Left lobe of liver (tissue), 2 donors: Measurements from ENCODE around the gene PTX3. TPM values are rescaled to one million over a fixed set of nuclear protein-coding genes. Genes with fewer than 3 reads are reported as not detected.

Experiments used
- ATAC-seq: fragments of 200-7000 bp; cut with Tn5 transposase; one replicate; pipeline ENCODE4 v1.9.1; 2020; ENCODE audit warnings: mild to moderate bottlenecking, moderate library complexity
- DNase-seq: peaks from one replicate; pipeline ENCODE4 v3.0.0-alpha.2; 2020; ENCODE audit warnings: low spot score
- total RNA-seq: library from RNA; stranded (reverse); gene quantifications from one replicate; pipeline ENCODE4 v1.2.1, GENCODE V29; 2021
- donor health status: DM: no; HTN: no; CAD: no; lungs with moderate emphysema.
- donor health status: DM: no; HTN: yes; CAD: no.

PTX3 gene
- total RNA-seq, 1 donor from 2014 or later = 0.23 TPM

- DNase-seq = no peak
- ATAC-seq = no peak
Observed at GRCh38 chr3:157420606-157421130, 16.0 kb upstream of the PTX3 start.

- ATAC-seq (no peak), DNase-seq (no peak)
Observed at GRCh38 chr3:157423337-157423736, 13.3 kb upstream of the PTX3 start.

DNA sequence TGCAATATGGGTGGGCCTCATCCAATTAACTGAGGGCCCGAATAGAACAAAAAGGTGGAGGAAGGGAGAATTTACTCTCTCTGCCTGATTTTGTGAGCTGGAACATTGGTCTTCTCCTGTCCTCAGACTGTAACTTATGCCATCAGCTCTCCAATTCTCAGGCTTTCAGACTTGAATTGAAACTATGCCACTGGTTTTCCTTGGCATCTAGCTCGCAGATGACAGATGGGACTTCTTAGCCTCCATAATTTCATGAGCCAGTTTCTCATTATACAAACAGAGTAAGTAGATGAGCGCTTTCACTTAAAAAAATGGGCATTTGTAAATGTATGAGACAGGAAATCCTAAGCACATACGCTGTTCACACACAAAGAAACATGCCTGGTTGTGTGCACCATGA, 8.7 kb upstream of the PTX3 start:
- ATAC-seq (no peak), DNase-seq (no peak)

DNA sequence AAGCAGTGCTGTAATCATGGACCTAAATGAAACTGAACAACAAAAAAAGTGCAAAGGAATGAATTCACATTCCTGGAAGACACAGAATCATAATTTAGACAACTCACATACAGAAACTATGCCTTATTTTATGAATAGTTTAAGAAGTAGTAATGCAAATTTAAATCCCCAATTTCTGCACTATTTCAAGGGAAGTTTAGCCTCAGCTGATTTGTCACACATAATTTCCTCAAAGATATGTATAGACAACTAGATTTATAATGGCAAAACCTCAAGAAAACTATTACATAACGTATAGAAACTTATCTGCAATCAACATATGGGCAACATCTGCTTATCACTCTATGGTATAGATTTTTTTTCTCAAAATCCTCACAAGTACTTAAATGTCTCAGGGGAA, 7.8 kb upstream of the PTX3 start:
- DNase-seq = no peak
- ATAC-seq = no peak

- ATAC-seq = no peak
- no peak for DNase-seq
Observed at GRCh38 chr3:157429708-157430107, 6.9 kb upstream of the PTX3 start.

DNA sequence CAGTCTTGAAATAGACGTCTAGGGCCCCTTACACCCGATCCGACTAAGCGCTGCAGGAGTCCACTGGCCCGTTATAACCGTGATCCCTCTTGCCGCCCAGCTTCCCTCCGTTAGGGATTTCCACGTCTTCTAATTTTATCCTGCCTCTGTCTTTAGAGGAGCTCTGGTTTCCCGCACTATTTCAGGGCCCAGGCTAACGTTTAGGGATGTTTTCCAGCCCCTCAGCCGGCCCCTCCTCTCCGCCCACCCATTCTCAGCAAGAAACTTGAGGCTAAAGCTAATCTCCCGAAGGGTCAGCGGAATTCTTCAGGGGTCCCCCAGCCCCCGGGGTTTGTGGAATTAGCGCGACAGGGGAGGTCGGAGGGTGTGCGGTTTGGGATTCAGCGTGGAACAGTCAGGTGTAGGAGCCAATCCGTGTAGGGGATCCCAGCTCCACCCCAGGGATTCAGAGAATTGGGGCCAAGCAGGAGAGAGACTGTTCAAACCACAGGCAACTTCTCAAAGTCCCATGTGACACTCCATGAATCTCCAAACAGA, 1.6 kb downstream of the PTX3 start:
- no peak for ATAC-seq

DNA sequence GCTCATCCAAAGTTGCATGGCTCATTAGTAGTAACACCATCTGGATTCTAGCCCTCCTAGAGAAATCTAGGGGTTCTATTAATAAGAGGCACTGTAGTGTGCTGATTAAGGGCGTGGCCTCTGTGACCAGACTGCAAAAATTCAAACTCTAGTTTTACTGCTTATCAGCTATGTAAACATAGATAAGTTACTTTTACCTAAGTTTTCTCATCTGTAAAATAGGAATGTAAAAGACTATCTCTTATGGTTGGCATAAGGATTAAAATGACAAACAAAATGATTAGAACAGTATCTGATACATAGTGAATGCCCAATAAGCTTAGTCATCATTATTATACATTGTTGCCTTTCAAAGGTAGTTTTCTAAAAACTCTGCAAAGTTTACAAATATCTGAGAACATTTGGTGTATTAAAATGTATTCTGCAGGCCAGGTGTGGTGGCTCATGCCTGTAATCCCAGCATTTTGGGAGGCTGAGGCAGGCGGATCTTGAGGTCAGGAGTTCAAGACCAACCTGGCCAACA, 4.5 kb downstream of the PTX3 start:
- DNase-seq = no peak

More for the DNA sequence above, 1.6 kb downstream of the PTX3 start:
- DNase-seq = no peak

DNA sequence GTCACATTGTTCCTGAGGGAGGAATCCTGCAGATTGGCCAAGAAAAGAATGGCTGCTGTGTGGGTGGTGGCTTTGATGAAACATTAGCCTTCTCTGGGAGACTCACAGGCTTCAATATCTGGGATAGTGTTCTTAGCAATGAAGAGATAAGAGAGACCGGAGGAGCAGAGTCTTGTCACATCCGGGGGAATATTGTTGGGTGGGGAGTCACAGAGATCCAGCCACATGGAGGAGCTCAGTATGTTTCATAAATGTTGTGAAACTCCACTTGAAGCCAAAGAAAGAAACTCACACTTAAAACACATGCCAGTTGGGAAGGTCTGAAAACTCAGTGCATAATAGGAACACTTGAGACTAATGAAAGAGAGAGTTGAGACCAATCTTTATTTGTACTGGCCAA, 6.1 kb downstream of the PTX3 start:
- DNase-seq (no peak), ATAC-seq (no peak)

More for the DNA sequence above, 4.5 kb downstream of the PTX3 start:
- ATAC-seq = no peak

DNA sequence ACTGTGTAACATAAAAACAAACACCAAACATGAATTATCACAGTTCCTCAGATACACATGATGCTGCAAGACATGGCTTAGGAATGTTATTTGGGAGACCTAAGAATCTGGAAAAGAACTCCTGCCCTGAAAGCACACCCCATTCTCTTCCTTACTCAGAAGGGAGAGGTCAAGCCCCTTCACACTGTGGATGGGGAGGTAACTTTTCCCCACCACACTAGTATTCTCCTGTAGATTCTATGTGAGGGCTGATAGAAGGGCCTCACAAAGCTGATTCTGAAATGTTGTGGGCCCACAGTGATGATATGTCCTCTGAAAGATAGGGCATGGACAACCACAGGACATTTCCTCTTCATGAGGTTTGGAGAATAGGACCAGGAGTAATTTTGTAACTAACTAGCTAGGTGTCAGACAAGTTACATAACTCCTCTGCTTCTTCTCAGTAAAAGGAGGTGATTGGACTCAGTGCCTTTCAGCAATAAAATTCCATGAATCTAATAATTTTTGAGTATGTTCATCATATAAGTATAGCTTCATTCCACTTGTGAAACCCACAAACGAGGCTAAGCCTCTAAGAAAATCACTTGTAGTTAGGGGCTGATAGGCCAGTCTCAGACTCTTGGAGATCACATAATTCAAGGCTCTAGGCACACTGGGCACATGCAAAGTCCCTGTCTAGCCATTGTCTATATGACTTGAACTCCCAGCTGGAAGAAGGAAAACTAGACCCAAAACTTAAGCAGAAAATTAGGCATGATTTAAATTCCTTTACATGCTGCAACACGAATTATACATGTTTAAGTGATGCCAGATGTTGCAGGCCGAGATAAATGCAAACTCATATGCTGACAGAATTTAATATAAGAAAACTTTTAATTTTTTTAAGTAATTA, 7.5 kb downstream of the PTX3 start:
- DNase-seq (no peak), ATAC-seq (no peak)

DNA sequence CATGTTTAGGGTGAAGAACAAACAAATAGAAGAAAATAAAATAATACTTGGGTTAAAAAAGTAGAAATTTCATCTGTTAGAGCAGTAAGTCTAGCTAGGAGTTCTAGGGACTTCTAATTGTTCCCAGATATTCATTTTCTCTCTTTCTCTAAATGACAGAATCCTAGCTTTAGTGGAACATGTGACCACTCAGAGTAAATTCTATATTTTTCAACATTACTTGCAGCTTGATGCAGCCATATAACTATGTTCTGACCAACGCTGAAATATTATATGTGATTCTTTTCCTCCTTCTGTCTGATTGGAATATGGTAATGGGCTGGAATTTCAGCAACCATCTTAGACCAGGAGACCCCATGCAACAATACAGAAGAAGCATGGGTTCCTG, 8.1 kb downstream of the PTX3 start:
- ATAC-seq (no peak), DNase-seq (no peak)

DNA sequence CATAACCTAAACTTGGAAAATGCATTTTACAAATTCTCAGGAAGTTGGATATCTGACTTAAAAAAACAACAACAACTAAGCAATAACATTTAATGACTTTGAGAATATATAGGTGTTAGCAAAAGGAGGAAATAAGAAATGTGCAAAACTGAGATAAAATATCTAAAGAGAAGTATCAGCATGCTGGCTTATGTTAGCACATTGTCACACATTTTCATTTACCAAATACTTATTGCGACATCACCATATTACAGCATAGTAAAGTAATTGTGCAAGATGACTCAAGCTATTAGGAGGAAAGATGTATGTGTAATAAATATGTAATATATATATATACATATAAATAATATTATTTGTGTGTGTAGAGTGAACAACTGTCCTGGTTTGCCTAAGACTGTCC, 9.2 kb downstream of the PTX3 start:
- DNase-seq (no peak), ATAC-seq (no peak)

- ATAC-seq (peak; percentile 41), DNase-seq (no peak)
Observed at GRCh38 chr3:157447026-157447694, 10.5 kb downstream of the PTX3 start.

GRCh38 chr3:157452097-157452496, 15.4 kb downstream of the PTX3 start:
- DNase-seq (no peak), ATAC-seq (no peak)

DNA sequence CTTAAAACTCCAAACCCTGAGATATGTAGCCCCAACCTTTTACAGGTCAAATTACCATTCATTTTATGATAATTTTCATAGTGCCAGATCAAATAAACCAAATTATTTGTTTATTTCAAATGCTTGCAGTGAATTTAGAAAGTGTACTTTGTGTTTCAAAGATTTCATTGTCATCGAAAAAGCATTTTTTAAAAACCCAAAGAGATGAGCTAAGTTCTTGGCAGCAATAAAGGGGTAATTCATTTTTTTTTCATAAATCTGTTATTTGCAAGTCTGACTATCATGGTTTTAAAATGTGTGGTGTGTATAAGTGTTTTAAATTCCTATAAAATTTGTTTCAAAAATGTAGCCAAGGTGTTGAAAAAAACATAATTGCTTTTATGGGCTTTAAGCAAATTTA, 17.2 kb downstream of the PTX3 start:
- no peak for ATAC-seq

DNA sequence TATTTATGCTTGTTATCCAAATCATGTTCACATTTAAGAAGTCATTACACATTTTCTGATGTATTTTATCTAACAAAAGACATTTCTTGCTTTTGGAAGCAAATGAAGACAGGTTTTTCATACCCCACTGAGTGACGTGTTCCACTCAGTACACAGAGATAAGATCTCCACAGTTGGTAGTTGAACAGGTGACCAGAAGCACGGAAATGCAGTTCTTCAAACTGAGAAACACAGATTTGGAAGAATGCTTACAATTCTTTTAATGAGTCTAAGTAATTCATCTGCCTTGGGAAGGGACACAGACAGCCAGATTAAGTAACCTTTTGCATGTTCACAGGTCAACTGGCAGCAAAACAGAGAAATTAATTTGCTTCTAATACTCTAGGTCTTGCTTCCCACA, 23.1 kb downstream of the PTX3 start:
- no peak for DNase-seq
- ATAC-seq = no peak

More for the DNA sequence above, 17.2 kb downstream of the PTX3 start:
- DNase-seq = no peak

DNA sequence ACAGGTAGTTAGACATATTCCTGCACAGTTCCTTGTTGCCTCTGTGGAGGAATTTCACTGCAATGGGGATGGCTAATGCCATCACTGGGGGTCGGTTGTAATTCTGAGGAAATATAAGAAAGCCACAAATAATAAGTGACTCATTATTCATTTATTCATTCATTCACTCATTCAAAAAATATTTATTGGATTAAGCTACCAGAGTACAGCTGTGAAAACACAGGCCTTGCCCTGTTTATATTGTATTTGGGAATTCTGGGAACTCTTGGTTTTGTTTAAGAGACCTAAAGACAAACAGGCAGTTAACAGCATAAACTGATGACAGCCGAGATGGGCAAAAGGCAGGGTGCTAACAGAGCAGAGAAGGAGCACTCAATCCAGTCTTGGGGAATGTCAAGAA, 23.6 kb downstream of the PTX3 start:
- no peak for ATAC-seq
- no peak for DNase-seq

DNA sequence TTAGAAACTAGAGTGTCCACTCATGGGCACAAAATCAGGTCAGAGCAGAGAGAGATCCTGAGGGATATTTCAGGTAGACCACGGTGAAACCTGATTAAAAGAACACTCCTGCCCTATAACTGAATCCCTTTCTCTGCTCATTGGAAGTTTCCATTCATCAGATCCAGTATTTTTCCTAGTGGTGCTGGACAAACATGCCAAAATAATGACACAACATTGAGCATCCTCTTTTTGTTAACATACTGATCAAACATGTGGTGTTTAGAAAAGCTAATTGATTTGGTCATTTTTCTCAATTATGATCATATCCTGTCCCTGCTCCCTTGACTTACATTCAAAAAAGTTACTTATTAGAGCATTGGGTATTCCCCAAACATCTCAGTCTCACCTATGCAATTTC, 27.2 kb downstream of the PTX3 start:
- ATAC-seq (no peak), DNase-seq (no peak)

DNA sequence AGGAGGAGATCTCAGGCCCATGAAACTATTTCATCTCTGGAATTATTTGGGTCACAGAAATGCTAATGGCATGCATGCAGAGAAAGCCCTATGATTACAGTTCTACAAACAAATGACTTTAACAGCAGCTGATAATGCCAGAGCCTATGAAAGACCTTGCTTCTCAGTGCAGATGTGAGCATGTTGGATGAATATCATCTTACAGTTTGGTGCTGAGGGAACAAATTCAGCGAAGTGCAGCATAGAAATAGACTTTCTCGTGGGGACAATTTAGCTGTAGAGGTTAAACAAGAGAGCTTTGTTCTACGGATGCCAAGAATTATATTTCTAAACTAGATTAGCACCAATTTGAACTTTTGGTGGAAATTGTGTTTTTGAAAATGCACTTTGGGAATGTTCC, 27.7 kb downstream of the PTX3 start:
- ATAC-seq (no peak), DNase-seq (no peak)

DNA sequence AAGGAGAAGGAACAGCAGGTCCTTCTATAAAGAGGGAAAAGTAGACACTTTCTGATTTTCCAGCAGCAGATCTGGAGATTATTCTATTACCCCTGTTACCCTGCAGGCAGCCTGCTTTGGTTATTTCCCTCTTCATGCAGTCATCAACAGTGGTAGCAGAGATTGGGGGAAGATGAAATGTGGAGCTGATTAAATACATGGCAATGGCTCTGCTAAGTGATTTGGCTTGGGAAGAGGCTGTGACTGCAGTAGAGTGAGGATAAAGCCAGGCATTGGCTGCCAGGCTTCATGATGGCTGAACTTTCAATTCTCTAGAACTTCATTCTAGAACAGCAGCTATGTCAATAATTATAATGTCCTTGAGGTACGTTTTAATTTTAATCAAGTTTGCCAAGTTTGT, 29.1 kb downstream of the PTX3 start:
- ATAC-seq (no peak), DNase-seq (no peak)

GRCh38 chr3:157467200-157467599, 30.6 kb downstream of the PTX3 start:
- ATAC-seq = no peak
- no peak for DNase-seq

DNA sequence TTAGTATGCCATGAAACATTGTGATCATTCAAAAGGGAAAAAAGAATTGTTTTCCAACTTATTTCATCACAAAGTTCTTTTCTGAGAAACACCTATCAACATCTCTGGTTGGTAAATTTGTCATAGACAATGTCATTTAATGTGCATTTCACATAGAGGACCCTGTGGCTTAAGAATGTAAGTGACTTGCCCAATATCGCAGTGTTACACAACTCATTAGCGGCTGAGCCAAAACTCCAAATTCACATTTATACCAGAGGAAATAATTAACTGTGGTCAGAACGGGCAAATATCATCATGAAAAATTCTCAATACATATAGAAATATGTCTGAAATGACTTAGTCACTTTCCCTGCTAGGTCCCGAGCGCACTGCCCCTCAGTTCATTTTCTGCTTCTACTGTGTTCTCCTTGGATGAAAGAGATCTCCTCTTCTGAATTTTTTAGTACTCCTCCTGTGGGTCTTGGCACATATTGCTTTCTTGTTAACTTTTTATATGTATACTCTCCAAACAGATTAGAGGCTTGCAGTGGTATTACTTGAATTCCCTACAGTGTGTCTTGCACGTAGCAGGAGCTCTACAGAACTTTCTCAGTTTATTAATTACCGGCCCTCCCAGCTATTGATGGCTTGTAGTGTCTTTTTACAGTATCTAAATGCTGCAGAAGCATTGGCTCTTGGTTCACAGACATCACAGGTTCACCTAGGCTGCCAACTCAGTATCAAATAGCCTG, 33.1 kb downstream of the PTX3 start:
- no peak for DNase-seq
- ATAC-seq = no peak
